H1 (cell line): Measurements from ENCODE around the gene NUDT6. TPM values are rescaled to one million over a fixed set of nuclear protein-coding genes. Genes with fewer than 3 reads are reported as not detected.

Experiments
- ATF3 ChIP-seq: IDR thresholded peaks from 2 replicates; pipeline ENCODE4 v1.6.1; 2011; ENCODE audit warnings: low read depth, mild to moderate bottlenecking, low read length; ENCODE audit not compliant: insufficient read depth
- BACH1 ChIP-seq: IDR thresholded peaks from 2 replicates; pipeline ENCODE4 v1.6.1; 2012; ENCODE audit warnings: low read length, improper control_type of control experiment
- CEBPB ChIP-seq: IDR thresholded peaks from 2 replicates; pipeline ENCODE4 v1.6.1; 2012; ENCODE audit warnings: low read depth, low read length
- EGR1 ChIP-seq: IDR thresholded peaks from 2 replicates; pipeline ENCODE4 v1.6.1; 2011; ENCODE audit warnings: low read depth, low read length, borderline replicate concordance
- EP300 ChIP-seq, 2 experiments: IDR thresholded peaks; 1 replicate in 1 of 2; 2 replicates in 1 of 2; pipeline ENCODE4 v1.6.1; 2011 to 2012; ENCODE audit warnings: low read depth in 2 of 2, low read length in 2 of 2, mild to moderate bottlenecking in 2 of 2, borderline replicate concordance in 1 of 2, inconsistent platforms in 1 of 2, moderate library complexity in 1 of 2
- GABPA ChIP-seq: IDR thresholded peaks from 2 replicates; pipeline ENCODE4 v1.6.1; 2011; ENCODE audit warnings: mild to moderate bottlenecking, low read length, moderate library complexity, borderline replicate concordance; ENCODE audit not compliant: insufficient read depth
- GTF2F1 ChIP-seq: IDR thresholded peaks from 2 replicates; pipeline ENCODE4 v1.6.1; 2012; ENCODE audit warnings: low read depth, low read length, improper control_type of control experiment, borderline replicate concordance
- MAX ChIP-seq: IDR thresholded peaks from 2 replicates; pipeline ENCODE4 v1.6.1; 2012; ENCODE audit warnings: inconsistent platforms
- NANOG ChIP-seq: IDR thresholded peaks from 2 replicates; pipeline ENCODE4 v1.6.1; 2011; ENCODE audit warnings: low read length, low read depth, mild to moderate bottlenecking, inconsistent platforms; ENCODE audit not compliant: insufficient read depth, poor library complexity, severe bottlenecking
- NRF1 ChIP-seq: IDR thresholded peaks from 2 replicates; pipeline ENCODE4 v1.6.1; 2011; ENCODE audit warnings: mild to moderate bottlenecking, low read depth, low read length, improper control_type of control experiment
- RFX5 ChIP-seq: IDR thresholded peaks from 2 replicates; pipeline ENCODE4 v1.6.1; 2011; ENCODE audit warnings: low read depth, low read length, improper control_type of control experiment, borderline replicate concordance
- SUZ12 ChIP-seq: fragments of 200-600 bp; sonication (generic); IDR thresholded peaks from 2 replicates; pipeline ENCODE4 v1.6.1; 2012; ENCODE audit warnings: mild to moderate bottlenecking, inconsistent platforms, low read length, moderate library complexity, mixed read lengths
- ZNF274 ChIP-seq: IDR thresholded peaks from 2 replicates; pipeline ENCODE4 v1.7.0; 2012; ENCODE audit warnings: low read length, borderline replicate concordance; ENCODE audit errors: extremely low read depth
- polyA plus RNA-seq, 7 experiments: library from polyadenylated mRNA; depleted of rRNA in 3 of 7; stranded (reverse) in 5 of 7; unstranded in 2 of 7; fragments of >200 nt in 5 of 7; fragments of 200-250 nt in 2 of 7; gene quantifications; 1 replicate in 5 of 7; 2 replicates in 1 of 7; 4 replicates in 1 of 7; pipeline versions ENCODE4 v1.2.1 to v1.2.3, GENCODE V29; 2011 to 2013; ENCODE audit warnings: missing spikeins in 2 of 7, mixed read lengths in 2 of 7
- total RNA-seq: library from RNA; stranded (reverse); fragmentation: NEBNext Ultra II Directional; extraction: Animal tissue kit (Norgen Biotek cat#: 25700); gene quantifications from 2 replicates; pipeline ENCODE4 v1.2.1, GENCODE V29; 2021

Gene NUDT6
- total and polyA plus RNA-seq, 2 of the 8 experiments (the other 6 are each of a cell fraction or from before 2014, with no cell fraction given), result 5.0 to 12.4 TPM

GRCh38 chr4:122921971-122922876, at the start of gene NUDT6 (continued):
- peak; percentile 67 for TF ChIP-seq MAX
- TF ChIP-seq ZNF274, result no peak
- no peak for TF ChIP-seq RFX5
- no peak for TF ChIP-seq EP300 (IDR thresholded peaks at IDR 0.05; ENCODE audit: borderline replicate concordance in 1 of 2, low read depth in 2 of 2, low read length in 2 of 2)
- TF ChIP-seq GTF2F1, result no peak
- TF ChIP-seq GABPA, result no peak
- no peak for TF ChIP-seq CEBPB
- TF ChIP-seq EGR1, result no peak
- TF ChIP-seq NRF1, result no peak
- no peak for TF ChIP-seq SUZ12
- no peak for TF ChIP-seq NANOG
- no peak for TF ChIP-seq ATF3
- TF ChIP-seq BACH1, result no peak
